Measurements from ENCODE around the gene TBC1D13.
"Not testable (repeated sequence)": the region's sequence is repeated elsewhere in the genome, so short reads cannot be mapped to it uniquely, and the experiment has no call there.

TBC1D13 gene

DNA sequence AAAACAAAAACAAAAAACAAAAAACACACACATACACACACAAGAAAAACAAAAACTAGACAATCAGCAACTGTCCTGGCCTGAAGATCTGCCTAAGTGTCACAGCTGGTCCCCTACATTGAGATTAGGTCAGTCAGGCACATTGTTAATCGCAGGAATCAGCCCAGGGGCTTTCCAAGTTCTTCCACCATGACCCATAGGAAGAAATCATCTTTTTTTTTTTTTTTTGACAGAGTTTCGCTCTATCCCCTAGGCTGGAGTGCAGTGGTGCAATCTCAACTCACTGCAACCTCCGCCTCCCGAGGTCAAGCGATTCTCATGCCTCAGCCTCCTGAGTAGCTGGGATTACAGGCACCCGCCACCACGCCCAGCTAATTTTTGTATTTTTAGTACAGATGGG is 56.1 kb downstream of the TBC1D13 start:
- DNase-seq (ENCODE audit: low read depth in 2 of 3, low spot score in 1 of 3): not testable (repeated sequence)

DNA sequence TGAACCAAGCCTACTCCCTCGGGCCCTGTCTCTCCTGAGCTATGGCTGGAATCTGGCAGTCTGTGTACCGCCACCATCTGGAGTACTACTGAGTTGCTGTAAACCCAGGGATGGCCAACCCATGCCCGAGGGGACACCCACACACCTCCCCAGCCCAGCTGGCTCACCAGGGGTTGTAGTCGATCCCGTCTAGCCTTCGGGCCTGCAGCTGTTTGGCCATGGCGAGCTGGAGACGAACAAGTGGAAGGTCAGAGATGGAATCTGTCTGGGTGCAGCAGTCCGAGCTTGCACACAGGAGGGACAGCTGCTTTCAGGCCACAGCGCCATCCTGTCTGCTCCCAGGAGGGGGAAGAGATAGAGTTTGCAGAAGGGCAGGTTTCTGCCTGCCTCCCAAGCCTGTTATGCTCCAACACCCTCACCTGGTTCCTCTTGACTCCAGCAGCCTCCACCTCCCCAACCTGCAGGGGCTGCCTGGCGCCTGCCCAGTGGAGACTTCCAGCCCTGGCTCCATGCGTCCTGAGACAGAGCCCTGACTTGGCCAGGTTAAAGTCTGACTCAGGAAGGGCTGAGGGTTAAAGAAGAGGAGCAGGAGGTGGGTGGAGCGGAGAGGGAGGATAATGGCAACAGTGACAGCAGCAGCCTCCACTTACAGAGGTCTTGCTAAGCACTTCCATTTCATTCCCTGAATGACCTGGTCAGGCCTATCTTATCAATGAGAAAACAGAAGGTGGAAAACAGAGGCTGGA is 58.3 kb downstream of the TBC1D13 start:
- DNase-seq (ENCODE audit: low read depth in 2 of 3, low spot score in 1 of 3): no peak

DNA sequence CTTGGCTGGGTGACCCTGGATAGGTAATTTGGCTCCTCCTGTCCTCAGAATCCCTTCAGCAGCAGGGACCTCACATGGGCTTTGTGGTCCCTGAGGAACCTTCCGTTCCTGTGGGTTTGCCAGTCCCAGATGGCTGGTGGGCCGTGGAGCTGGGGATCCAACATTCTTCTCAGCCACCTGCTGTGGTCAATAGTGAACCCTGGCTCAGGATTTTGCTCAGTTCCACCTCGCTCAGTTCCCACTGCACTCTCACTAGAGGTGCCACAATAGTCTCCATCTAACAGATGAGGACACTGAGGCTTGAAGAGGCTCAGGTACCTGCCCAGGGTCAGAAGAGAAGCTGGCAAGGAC is 59.6 kb downstream of the TBC1D13 start:
- no peak for DNase-seq (ENCODE audit: low read depth in 2 of 3, low spot score in 1 of 3)

DNA sequence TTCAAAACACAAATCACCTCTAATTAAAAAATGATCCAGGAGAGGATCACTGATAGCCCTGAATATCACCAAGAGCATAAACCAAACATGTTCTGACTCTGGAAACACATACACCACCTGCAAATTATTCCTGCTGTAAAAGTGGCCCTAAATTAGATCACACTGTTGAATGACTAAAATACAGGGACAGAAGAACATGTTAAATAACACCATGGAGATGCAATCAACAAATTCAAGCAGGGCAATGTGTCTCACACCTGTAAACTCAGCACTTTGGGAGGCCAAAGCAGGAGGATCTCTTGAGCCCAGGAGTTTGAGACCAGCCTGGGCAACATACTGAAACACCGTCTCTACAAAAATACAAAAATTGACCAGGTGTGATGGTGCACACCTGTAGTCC is 60.8 kb downstream of the TBC1D13 start:
- DNase-seq (ENCODE audit: low read depth in 2 of 3, low spot score in 1 of 3): no peak

DNA sequence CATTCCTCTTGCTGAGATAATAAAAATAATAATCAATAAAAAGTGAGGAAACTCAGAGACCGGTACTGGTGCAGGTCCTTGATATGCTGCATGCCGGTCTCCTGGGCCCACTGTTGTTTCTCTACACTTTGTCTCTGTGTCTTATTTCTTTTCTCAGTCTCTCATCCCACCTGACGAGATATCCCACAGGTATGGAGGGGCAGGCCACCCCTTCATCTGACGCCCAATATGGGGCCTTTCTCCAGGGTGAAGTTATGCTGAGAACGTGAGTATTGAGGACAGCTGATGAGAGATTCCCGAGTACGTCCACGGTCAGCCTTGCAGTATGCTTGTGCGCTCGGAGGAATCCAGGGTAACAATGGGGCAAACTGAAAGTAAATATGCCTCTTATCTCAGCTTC is 64.0 kb downstream of the TBC1D13 start:
- DNase-seq (ENCODE audit: low read depth in 2 of 3, low spot score in 1 of 3): not testable (repeated sequence)

DNA sequence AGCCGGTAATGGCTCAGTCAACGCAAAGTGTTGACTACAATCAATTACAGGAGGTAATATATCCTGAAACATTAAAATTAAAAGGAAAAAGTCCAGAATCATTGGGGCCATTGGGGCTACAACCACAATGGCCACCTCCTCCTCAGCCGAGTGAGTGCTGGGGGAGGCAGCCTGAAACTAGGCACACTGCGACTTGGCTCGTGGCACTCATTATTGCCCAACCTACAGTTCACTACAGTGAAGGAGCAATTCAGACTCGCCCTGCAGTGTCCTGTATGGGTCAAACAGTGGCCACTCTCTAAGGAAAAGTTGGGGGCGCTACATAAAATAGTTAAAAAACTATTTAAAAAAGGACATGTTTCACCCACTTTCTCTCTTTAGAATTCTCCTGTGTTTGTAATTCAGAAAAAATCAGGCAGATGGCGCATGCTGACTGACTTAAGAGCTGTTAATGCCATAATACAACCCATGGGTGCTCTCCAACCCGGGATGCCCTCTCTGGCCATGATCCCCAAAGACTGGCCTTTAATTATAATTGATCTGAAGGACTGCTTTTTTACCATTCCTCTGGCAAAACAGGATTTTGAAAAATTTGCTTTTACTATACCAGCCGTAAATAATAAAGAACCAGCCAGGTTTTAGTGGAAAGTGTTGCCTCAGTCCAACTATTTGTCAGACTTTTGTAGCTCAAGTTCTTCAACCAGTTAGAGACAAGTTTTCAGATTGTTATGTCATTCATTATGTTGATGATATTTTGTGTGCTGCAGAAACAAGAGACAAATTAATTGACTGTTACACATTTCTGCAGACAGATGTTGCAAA is 64.9 kb downstream of the TBC1D13 start:
- peak in 1 of 3 donors; percentile 20 for DNase-seq (ENCODE audit: low read depth in 2 of 3, low spot score in 1 of 3)

DNA sequence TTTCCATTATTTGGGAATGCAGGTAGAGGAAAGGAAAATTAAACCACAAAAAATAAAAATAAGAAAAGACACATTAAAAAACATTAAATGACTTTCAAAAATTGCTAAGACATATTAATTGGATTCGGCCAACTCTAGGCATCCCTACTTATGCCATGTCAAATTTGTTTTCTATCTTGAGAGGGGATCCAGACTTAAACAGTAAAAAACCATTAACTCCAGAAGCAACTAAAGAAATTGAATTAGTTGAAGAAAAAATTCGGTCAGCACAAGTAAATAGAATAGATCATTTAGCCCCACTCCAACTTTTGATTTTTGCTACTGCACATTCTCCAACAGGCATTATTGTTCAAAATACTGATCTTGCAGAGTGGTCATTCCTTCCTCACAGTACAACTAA is 65.6 kb downstream of the TBC1D13 start:
- DNase-seq (ENCODE audit: low read depth in 2 of 3, low spot score in 1 of 3): not testable (repeated sequence)

DNA sequence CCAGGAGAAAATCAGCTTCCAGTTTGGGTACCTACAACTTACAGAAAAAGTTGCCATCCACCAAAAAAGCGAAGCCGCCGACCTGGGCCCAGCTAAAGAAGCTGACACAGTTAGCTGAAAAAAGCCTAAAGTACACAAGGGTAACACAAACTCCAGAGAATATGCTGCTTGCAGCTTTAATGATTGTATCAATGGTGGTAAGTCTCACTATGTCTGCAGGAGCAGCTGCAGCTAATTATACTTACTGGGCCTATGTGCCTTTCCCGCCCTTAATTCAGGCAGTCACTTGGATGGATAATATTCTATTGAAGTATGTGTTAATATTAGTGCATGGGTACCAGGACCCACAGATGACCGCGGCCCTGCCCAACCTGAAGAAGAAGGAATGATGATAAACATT is 67.4 kb downstream of the TBC1D13 start:
- not testable (repeated sequence) for DNase-seq (ENCODE audit: low read depth in 2 of 3, low spot score in 1 of 3)

DNA sequence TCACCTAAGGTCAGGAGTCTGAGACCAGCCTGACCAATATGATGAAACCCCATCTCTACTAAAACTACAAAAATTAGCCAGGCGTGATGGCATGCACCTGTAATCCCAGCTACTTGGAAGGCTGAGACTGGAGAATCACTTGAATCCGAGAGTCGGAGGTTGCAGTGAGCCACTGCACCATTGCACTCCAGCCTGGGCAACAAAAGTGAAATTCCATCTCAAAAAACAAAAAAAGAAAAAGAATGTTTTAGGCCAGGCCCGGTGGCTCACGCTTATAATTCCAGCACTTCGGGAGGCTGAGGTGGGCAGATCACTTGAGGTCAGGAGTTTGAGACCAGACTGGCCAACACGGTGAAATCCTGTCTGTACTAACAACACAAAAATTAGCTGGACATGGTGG is 71.4 kb downstream of the TBC1D13 start:
- DNase-seq (ENCODE audit: low read depth in 2 of 3, low spot score in 1 of 3): not testable (repeated sequence)

All from stimulated activated CD4-positive, alpha-beta T cell treated with anti-CD3 and anti-CD28 coated beads, Interleukin-12 subunit alpha, Interleukin-12 subunit beta, amount 100 ng/mL, for 48 hours (primary cell).